Endodermal cell (in vitro differentiated cells): Measurements from ENCODE around the gene ZNF853. TPM values are rescaled to one million over a fixed set of nuclear protein-coding genes. Genes with fewer than 3 reads are reported as not detected.
"Not testable (repeated sequence)": the region's sequence is repeated elsewhere in the genome, so short reads cannot be mapped to it uniquely, and the experiment has no call there.

Experiments
- DNase-seq: peaks from one replicate; pipeline ENCODE4 v3.0.0-alpha.2; 2017
- H3K27ac ChIP-seq: 2 replicates; pipeline ENCODE4 v1.5.1; 2013; ENCODE audit warnings: mild to moderate bottlenecking, low read depth, low read length, moderate library complexity
- H3K27me3 ChIP-seq: 2 replicates; pipeline ENCODE4 v1.6.1; 2013; ENCODE audit warnings: mild to moderate bottlenecking, low read length, moderate library complexity; ENCODE audit not compliant: insufficient read depth, control insufficient read depth, poor library complexity, severe bottlenecking
- H3K36me3 ChIP-seq: 2 replicates; pipeline ENCODE4 v1.7.0; 2013; ENCODE audit warnings: mild to moderate bottlenecking, low read length, moderate library complexity; ENCODE audit not compliant: control insufficient read depth, insufficient read depth
- H3K4me1 ChIP-seq: one replicate; pipeline ENCODE4 v1.7.0; 2013; ENCODE audit warnings: low read length; ENCODE audit not compliant: control insufficient read depth, insufficient read depth
- H3K4me3 ChIP-seq: 2 replicates; pipeline ENCODE4 v1.5.1; 2013; ENCODE audit warnings: mild to moderate bottlenecking, low read length, moderate library complexity
- H3K9ac ChIP-seq: 2 replicates; pipeline ENCODE4 v1.6.1; 2013; ENCODE audit warnings: mild to moderate bottlenecking, low read length, moderate library complexity; ENCODE audit not compliant: poor library complexity, severe bottlenecking; ENCODE audit errors: extremely low read depth
- H3K9me3 ChIP-seq: 2 replicates; pipeline ENCODE4 v1.6.1; 2013; ENCODE audit warnings: mild to moderate bottlenecking, low read length, moderate library complexity; ENCODE audit not compliant: control insufficient read depth
- H3K27ac Mint-ChIP-seq: 2 replicates; pipeline ENCODE4 v1.8.0; 2020; ENCODE audit warnings: mixed read lengths
- H3K27me3 Mint-ChIP-seq: 2 replicates; pipeline ENCODE4 v1.8.0; 2021; ENCODE audit warnings: mild to moderate bottlenecking, mixed read lengths; ENCODE audit not compliant: insufficient read depth
- H3K36me3 Mint-ChIP-seq: 2 replicates; pipeline ENCODE4 v1.8.0; 2020; ENCODE audit warnings: low read depth, mixed read lengths
- H3K4me1 Mint-ChIP-seq: 2 replicates; pipeline ENCODE4 v1.8.0; 2020; ENCODE audit warnings: mixed read lengths
- H3K4me3 Mint-ChIP-seq: 2 replicates; pipeline ENCODE4 v1.8.0; 2020; ENCODE audit warnings: mild to moderate bottlenecking, moderate library complexity, mixed read lengths
- H3K9me3 Mint-ChIP-seq: 2 replicates; pipeline ENCODE4 v1.8.0; 2020; ENCODE audit warnings: mild to moderate bottlenecking, mixed read lengths
- CTCF ChIP-seq: fragments of 200-600 bp; sonication (generic); conservative IDR thresholded peaks from 2 replicates; pipeline ENCODE4 v1.5.0; 2021; ENCODE audit warnings: antibody characterized with exemption, mild to moderate bottlenecking
- WGBS, 2 experiments: methylation state at CpG; one replicate each; pipeline versions ENCODE4 v1.1.5 to v1.1.7; 2013; ENCODE audit warnings: missing lambda C conversion rate in 2 of 2, mixed read lengths in 1 of 2; ENCODE audit not compliant: insufficient coverage in 1 of 2, insufficient read length in 1 of 2; 5-methylcytosine and 5-hydroxymethylcytosine counted together
- total RNA-seq, 2 donors: library from RNA; stranded (reverse); fragmentation: NEBNext Ultra II Directional in 1 of 2; extraction: Animal tissue kit (Norgen Biotek cat#: 25700) in 1 of 2; gene quantifications; 2 replicates in 1 of 2; 3 replicates in 1 of 2; pipeline ENCODE4 v1.2.1, GENCODE V29; 2021

The ZNF853 gene
- total RNA-seq, 2 donors from 2014 or later: 14.2 to 17.2 TPM

- H3K4me3 ChIP-seq: no peak overlapping the region
- Mint-ChIP-seq H3K4me1 (peaks cover 3% of the 10 kb centered on the region), H3K9me3 (no peaks in the 10 kb centered on the region), H3K4me3 (no peak overlapping the region), H3K27ac (peak overlapping the region; percentile 52), H3K27me3 (no peaks in the 10 kb centered on the region), H3K36me3 (peaks cover 2% of the 10 kb centered on the region)
- TF ChIP-seq CTCF: no peak
- H3K27ac ChIP-seq: no peak overlapping the region
- WGBS, 2 experiments: 88 to 92% methylated on average over 7 to 11 of the region's 11 CpGs
- H3K27me3 ChIP-seq: no peaks in the 10 kb centered on the region
- H3K9me3 ChIP-seq: no peaks in the 10 kb centered on the region
- no peak overlapping the region for H3K9ac ChIP-seq
- DNase-seq: no peak
- no peaks in the 10 kb centered on the region for H3K36me3 ChIP-seq
- H3K4me1 ChIP-seq: no peaks in the 10 kb centered on the region
Observed at GRCh38 chr7:6630007-6630849, 14.8 kb downstream of the ZNF853 start.

GRCh38 chr7:6631605-6632004 is 16.2 kb downstream of the ZNF853 start:
- H3K36me3 ChIP-seq: no peaks in the 10 kb centered on the region
- H3K4me1 ChIP-seq: no peaks in the 10 kb centered on the region
- WGBS, 2 experiments: 73 to 81% methylated on average over 6 to 7 of the region's 7 CpGs
- TF ChIP-seq CTCF: no peak
- H3K27ac ChIP-seq: no peak overlapping the region
- H3K27me3 ChIP-seq: no peaks in the 10 kb centered on the region
- H3K9me3 Mint-ChIP-seq: no peaks in the 10 kb centered on the region
- H3K27me3 Mint-ChIP-seq: no peaks in the 10 kb centered on the region
- no peaks in the 10 kb centered on the region for H3K9me3 ChIP-seq
- no peak overlapping the region for H3K9ac ChIP-seq
- H3K27ac Mint-ChIP-seq: no peak overlapping the region
- H3K36me3 Mint-ChIP-seq: peaks cover 1% of the 10 kb centered on the region
- no peak overlapping the region for H3K4me3 ChIP-seq
- DNase-seq: no peak
- H3K4me3 Mint-ChIP-seq: no peak overlapping the region
- H3K4me1 Mint-ChIP-seq: peaks cover 7% of the 10 kb centered on the region

- H3K4me3 Mint-ChIP-seq: no peak overlapping the region
- WGBS, 2 experiments: 91 to 94% methylated on average over 4 to 8 of the region's 8 CpGs
- DNase-seq: no peak
- H3K36me3 ChIP-seq: no peaks in the 10 kb centered on the region
- no peaks in the 10 kb centered on the region for H3K27me3 ChIP-seq
- TF ChIP-seq CTCF: no peak
- H3K27ac Mint-ChIP-seq: no peak overlapping the region
- H3K9ac ChIP-seq: no peak overlapping the region
- peaks cover 1% of the 10 kb centered on the region for H3K36me3 Mint-ChIP-seq
- peaks cover 11% of the 10 kb centered on the region for H3K4me1 Mint-ChIP-seq
- no peaks in the 10 kb centered on the region for H3K9me3 ChIP-seq
- no peaks in the 10 kb centered on the region for H3K9me3 Mint-ChIP-seq
- H3K4me1 ChIP-seq: no peaks in the 10 kb centered on the region
- H3K27me3 Mint-ChIP-seq: no peaks in the 10 kb centered on the region
- H3K27ac ChIP-seq: no peak overlapping the region
- no peak overlapping the region for H3K4me3 ChIP-seq
Observed at GRCh38 chr7:6634021-6634420, 18.6 kb downstream of the ZNF853 start.

GRCh38 chr7:6634971-6635370 is 19.6 kb downstream of the ZNF853 start:
- H3K27me3 ChIP-seq, H3K9me3 ChIP-seq, H3K4me1 ChIP-seq, H3K9me3 Mint-ChIP-seq, DNase-seq, H3K27ac ChIP-seq, H3K27ac Mint-ChIP-seq, H3K36me3 ChIP-seq, H3K9ac ChIP-seq, H3K4me3 ChIP-seq, H3K27me3 Mint-ChIP-seq: not testable (repeated sequence)
- Mint-ChIP-seq H3K4me3 (peak overlapping the region; percentile 71), H3K36me3 (peaks cover 11% of the 10 kb centered on the region), H3K4me1 (peaks cover 16% of the 10 kb centered on the region)
- WGBS, 2 experiments: 94 to 100% methylated on average over 1 to 5 of the region's 5 CpGs
